ENCODE measurements around the gene TRRAP.
"Not testable (repeated sequence)": the region's sequence is repeated elsewhere in the genome, so short reads cannot be mapped to it uniquely, and the experiment has no call there.

The TRRAP gene

DNA sequence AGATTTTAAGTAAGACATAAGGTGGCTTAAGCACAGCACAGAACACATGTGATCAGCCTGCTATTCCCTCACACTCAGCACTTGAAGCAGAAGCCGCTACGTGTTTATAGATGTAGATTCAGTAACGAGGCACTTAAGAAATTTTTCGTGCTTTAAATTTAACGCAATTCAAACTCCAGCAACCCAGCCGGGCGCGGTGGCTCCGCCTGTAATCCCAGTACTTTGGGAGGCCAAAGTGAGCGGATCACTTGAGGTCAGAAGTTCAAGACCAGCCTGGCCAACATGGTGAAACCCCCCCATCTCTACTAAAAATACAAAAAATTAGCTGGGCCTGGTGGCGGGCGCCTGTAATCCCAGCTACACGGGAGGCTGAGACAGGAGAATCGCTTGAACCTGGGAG, 167.9 kb downstream of the TRRAP start:
- DNase-seq (ENCODE audit: low read depth in 1 of 2, low spot score in 1 of 2) = not testable (repeated sequence)

DNA sequence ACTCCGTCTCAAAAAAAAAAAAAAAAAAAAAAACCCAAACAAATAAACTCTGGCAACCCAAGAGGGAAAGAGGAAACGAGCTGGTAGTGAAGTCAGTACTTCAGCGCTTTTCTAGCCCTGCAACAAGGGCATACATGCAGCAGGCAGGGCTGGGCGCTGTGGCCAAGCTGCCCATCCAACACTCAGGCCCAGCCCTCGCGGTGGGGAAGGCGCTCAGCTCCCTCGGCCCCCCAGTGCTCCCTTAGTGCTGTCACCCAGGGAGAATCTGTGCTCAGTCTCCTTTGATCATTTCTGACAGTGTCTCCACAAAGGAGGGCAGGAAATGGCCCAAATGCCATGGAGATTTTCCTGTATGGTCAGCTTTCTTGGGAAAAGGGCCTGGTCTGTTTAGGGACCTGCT, 168.4 kb downstream of the TRRAP start:
- no peak for DNase-seq (ENCODE audit: low read depth in 1 of 2, low spot score in 1 of 2)

DNA sequence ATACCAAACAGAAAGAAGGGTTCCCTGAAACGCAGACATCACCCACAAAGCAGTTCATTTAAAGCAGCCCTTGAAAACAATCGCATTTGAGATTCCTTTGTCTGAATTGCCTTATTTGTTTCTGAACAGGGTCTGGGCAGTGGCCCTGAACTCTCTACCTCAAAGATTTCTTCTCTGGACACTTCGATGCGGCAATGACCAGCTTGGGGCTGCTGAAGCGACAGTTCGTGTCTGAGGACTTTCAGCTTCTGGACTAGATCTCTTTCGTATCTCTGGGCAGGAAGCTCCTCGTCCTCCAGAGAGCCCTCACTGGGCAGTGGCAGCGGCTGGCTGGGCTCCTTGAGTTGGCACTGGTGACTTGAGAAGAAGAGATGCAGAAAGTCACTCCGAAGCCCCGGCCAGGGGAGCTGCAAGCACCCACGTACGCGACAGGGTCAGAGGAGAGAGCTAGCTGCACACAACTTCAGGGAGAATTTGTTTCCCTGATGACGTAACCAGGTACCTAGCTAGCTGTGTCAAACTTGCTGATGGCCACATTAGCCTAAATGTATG, 169.3 kb downstream of the TRRAP start:
- DNase-seq (ENCODE audit: low read depth in 1 of 2, low spot score in 1 of 2) = no peak

DNA sequence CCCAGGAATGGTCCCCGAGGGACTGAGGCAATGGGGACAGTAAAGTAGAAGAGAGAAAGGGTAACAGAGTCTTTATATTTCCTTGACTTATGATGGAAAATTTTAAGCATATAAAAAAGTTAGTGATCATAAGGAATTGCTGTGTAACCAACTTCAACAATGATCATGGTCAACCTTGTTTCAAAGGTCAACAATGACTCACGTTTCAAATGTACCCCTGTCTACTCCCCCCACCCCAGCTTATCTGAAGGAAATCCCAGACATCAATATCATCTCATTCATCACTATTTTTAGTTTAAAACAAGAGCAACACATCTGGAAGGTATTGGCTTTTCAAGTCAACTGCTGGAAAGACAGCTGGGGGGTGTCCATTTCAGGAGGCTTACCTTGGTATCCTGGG, 172.6 kb downstream of the TRRAP start:
- no peak for DNase-seq (ENCODE audit: low read depth in 1 of 2, low spot score in 1 of 2)

DNA sequence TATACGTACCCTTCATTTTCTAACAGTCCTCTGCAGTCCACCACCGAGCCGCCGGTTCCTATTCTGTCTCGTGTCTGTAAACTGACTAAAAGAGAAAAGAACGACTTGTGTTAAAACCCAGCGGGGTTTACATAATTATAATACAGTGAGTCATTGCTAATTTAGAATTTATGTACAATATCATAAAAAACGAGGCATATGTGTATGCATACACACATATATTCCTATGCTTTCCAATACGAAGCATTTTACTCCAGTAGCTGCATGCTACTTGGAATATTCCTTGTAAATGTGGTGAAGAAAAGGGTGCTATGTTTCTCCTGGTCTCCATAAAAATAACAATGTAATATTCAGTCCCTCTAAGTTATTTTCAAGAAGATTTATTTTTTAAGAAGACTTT, 176.4 kb downstream of the TRRAP start:
- DNase-seq (ENCODE audit: low read depth in 1 of 2, low spot score in 1 of 2) = no peak

DNA sequence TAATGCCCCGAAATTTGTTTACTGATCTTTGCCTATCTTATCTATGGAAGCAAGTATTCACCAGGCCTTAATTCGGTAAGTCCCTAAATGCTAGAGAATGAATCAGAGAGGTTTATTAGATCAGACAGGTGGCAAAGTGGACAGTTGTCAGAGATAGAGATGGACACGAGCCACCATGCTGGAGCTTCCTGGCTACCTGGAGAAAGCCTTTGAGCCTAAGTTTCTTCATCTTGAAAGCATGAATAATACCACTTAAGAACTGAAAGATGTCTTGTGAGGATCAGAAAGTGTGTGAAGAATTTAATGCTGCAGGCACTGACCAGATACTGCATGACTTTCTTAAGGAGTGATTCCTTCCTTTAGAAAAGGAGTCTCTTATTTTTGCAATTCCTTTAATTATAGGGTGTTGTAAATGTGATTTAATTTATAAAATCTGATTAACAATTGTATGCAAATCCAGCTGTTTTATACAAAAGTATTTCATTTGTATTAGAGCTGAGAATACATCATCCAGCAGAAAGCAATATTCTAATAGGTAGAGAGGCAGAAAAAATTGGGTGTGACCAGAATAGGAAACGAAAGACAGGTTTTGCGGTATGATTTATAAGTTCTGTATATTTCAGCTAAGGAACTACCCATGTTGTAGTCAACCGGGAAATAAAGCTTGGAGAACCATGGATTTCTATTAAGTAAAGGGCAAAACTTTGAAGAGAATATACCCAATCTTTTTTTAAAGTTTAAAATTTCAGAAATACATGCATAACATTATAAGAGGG, 182.9 kb downstream of the TRRAP start:
- no peak for DNase-seq (ENCODE audit: low read depth in 1 of 2, low spot score in 1 of 2)

Data from activated CD4-positive, alpha-beta T cell treated with anti-CD3 and anti-CD28 coated beads, Interleukin-2, amount 50 U/mL, for 24 hours (primary cell).